Lung (tissue), 12 donors: Measurements from ENCODE around the gene TNFSF4. TPM values are rescaled to one million over a fixed set of nuclear protein-coding genes. Genes with fewer than 3 reads are reported as not detected.

Experiments
- ATAC-seq: fragments of 200-7000 bp; cut with Tn5 transposase; one replicate; pipeline ENCODE4 v1.9.1; 2020; ENCODE audit warnings: moderate number of reproducible peaks; ENCODE audit not compliant: insufficient read depth, low FRiP score
- DNase-seq, 3 donors: peaks; one replicate each; pipeline ENCODE4 v3.0.0-alpha.2; 2013 to 2017
- H3K27ac ChIP-seq, 2 donors: one replicate each; pipeline ENCODE4 v1.5.1; 2013; ENCODE audit warnings: mild to moderate bottlenecking in 2 of 2, moderate library complexity in 2 of 2, control low read depth in 1 of 2, inconsistent platforms in 1 of 2, low read depth in 1 of 2, low read length in 1 of 2
- H3K27me3 ChIP-seq, 3 donors: one replicate each; pipeline ENCODE4 v1.5.1; 2013; ENCODE audit warnings: low read length in 2 of 3; ENCODE audit not compliant: control insufficient read depth in 3 of 3, insufficient read depth in 3 of 3
- H3K36me3 ChIP-seq, 4 donors: one replicate each; pipeline ENCODE4 v1.5.1; 2013; ENCODE audit warnings: low read length in 4 of 4, mild to moderate bottlenecking in 1 of 4, moderate library complexity in 1 of 4; ENCODE audit not compliant: control insufficient read depth in 4 of 4, insufficient read depth in 4 of 4
- H3K4me1 ChIP-seq, 5 donors: one replicate each; pipeline ENCODE4 v1.5.1; 2013; ENCODE audit warnings: low read length in 5 of 5, mild to moderate bottlenecking in 2 of 5, moderate library complexity in 1 of 5; ENCODE audit not compliant: control insufficient read depth in 5 of 5, insufficient read depth in 5 of 5
- H3K4me3 ChIP-seq: one replicate; pipeline ENCODE4 v1.5.1; 2013; ENCODE audit warnings: mild to moderate bottlenecking, control low read depth, moderate library complexity
- H3K9ac ChIP-seq, 2 donors: one replicate each; pipeline ENCODE4 v1.5.1; 2013; ENCODE audit warnings: low read length in 2 of 2, control low read depth in 1 of 2; ENCODE audit not compliant: insufficient read depth in 1 of 2
- H3K9me3 ChIP-seq, 4 donors: one replicate each; pipeline ENCODE4 v1.5.1; 2013; ENCODE audit warnings: low read length in 3 of 4, mild to moderate bottlenecking in 1 of 4, moderate library complexity in 1 of 4; ENCODE audit not compliant: control insufficient read depth in 4 of 4, insufficient read depth in 3 of 4
- WGBS, 2 donors: extraction: QIAGEN DNeasy Blood & Tissue Kit; methylation state at CpG; one replicate each; pipeline ENCODE4 v1.1.7; 2013; 5-methylcytosine and 5-hydroxymethylcytosine counted together
- polyA plus RNA-seq, 2 donors: library from polyadenylated mRNA; stranded (reverse); fragments of 200-250 nt; gene quantifications; one replicate each; pipeline ENCODE4 v1.2.1, GENCODE V29; 2013
- total RNA-seq, 2 donors: library from RNA; depleted of rRNA in 1 of 2; stranded (reverse); fragments of >200 nt in 1 of 2; gene quantifications; one replicate each; pipeline ENCODE4 v1.2.1, GENCODE V29; 2014 to 2021
- TF ChIP-seq, protein P1 (sequence below): IDR thresholded peaks from 2 replicates; pipeline ENCODE4 v1.5.1; 2012; ENCODE audit warnings: mild to moderate bottlenecking; ENCODE audit errors: control extremely low read depth, extremely low read depth
- donor health status: control.
- donor health status: control.
- donor health status: Bipolar disorder and iron deficiency.
- donor health status: healthy.
- donor health status: DM: yes; HTN: yes; CAD: no.

Gene TNFSF4
- total and polyA plus RNA-seq, 4 donors = 0.59 to 2.5 (median 1.1) TPM

DNA sequence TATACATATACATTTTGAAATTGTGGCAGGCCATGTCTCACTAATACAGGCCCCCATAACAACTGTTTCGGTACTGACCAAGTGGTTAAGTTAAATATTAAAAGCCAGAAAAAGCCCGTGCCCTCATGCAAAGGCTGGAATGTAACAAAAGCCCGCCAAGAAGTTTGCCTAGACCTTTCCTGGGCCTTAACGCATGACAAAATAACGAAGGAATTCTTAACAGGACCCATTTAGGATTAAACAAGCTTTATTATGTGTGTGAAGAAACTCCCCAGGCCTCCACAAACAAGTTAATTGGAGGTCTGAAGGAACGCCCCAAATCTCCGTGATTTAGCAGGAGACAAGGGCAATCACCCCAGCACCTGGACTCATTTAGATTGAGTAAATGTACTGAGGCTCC lies 42.4 kb downstream of the TNFSF4 start:
- ATAC-seq (no peak), DNase-seq (peak in 2 of 3 donors; percentile 4 to 17)
- WGBS, 2 donors = 72% methylated on average over 7 of the region's 7 CpGs
- no peaks in the 10 kb centered on the region for H3K9me3 ChIP-seq
- H3K27ac ChIP-seq = no peak overlapping the region
- TF ChIP-seq, protein P1, sequence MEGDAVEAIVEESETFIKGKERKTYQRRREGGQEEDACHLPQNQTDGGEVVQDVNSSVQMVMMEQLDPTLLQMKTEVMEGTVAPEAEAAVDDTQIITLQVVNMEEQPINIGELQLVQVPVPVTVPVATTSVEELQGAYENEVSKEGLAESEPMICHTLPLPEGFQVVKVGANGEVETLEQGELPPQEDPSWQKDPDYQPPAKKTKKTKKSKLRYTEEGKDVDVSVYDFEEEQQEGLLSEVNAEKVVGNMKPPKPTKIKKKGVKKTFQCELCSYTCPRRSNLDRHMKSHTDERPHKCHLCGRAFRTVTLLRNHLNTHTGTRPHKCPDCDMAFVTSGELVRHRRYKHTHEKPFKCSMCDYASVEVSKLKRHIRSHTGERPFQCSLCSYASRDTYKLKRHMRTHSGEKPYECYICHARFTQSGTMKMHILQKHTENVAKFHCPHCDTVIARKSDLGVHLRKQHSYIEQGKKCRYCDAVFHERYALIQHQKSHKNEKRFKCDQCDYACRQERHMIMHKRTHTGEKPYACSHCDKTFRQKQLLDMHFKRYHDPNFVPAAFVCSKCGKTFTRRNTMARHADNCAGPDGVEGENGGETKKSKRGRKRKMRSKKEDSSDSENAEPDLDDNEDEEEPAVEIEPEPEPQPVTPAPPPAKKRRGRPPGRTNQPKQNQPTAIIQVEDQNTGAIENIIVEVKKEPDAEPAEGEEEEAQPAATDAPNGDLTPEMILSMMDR = no peak
- no peaks in the 10 kb centered on the region for H3K36me3 ChIP-seq
- no peaks in the 10 kb centered on the region for H3K4me1 ChIP-seq
- H3K27me3 ChIP-seq = no peaks in the 10 kb centered on the region
- H3K4me3 ChIP-seq = no peak overlapping the region
- H3K9ac ChIP-seq = no peak overlapping the region

DNA sequence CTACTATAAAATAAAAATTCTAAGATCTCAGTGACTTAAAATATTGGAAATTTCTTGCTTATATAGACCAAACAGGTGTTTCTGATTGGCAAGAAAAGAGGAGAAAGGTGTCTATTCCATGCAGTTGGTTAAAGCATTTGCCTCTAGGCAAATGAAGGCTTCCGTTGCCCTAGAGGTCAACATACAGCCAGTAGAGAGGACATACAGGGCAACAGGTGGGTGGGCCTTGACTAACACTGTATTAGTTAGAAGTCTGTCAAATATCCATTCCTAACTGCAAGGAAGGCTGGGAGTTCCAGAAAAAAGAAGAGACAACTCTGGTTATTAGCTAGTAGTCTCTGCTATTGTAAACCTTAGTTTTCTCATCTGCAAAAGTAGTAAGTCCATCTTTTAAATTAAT lies 43.0 kb downstream of the TNFSF4 start:
- DNase-seq (no peak), ATAC-seq (no peak)
- Histone ChIP-seq H3K9me3 (no peaks in the 10 kb centered on the region), H3K27me3 (no peaks in the 10 kb centered on the region), H3K4me3 (no peak overlapping the region), H3K4me1 (no peaks in the 10 kb centered on the region), H3K36me3 (no peaks in the 10 kb centered on the region), H3K27ac (no peak overlapping the region), H3K9ac (no peak overlapping the region)
- WGBS, 2 donors = 96 to 99% methylated on average over 1 of the region's 1 CpG
- TF ChIP-seq, protein P1 = no peak

DNA sequence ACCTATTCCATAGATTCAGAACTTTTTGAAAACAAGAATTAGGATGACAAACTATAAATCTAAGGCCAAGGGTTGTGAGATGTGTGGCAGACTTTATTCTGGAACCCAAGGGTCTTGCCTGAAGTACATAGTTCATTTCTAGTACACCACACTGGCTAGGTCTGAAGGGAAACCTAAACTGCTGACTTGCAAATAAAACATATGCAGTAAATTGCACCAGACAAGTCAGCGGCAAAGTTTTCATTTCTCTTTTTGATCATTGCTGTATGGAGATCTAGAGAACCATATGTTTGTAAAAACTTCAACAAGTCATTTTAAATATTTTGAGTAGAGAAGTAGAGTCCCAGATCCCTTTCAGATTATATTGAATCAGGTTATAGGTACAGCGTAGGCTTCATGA lies 43.9 kb downstream of the TNFSF4 start:
- TF ChIP-seq, protein P1 = no peak
- no peak for DNase-seq
- Histone ChIP-seq H3K9me3 (no peaks in the 10 kb centered on the region), H3K27me3 (no peaks in the 10 kb centered on the region), H3K27ac (no peak overlapping the region), H3K9ac (no peak overlapping the region), H3K4me3 (no peak overlapping the region), H3K36me3 (no peaks in the 10 kb centered on the region), H3K4me1 (no peaks in the 10 kb centered on the region)
- no peak for ATAC-seq
- 67 to 97% methylated on average over 2 of the region's 2 CpGs for WGBS, 2 donors

DNA sequence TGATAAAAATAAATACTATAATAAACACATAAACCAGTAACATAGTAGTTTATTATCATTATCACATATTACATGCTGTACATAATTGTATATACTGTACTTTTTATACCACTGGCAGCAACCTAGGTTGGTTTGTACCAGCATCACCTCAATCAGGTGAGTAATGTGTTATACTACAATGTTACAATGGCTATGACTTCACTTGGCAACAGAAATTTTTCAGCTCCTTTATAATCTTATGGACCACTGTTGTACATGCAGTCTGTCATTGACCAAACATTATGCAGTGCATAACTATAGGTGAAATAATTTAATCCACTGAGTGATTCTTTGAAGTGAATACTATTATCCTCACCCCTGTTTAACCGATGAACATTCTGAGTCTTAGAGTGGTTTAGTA lies 44.5 kb downstream of the TNFSF4 start:
- TF ChIP-seq, protein P1 = no peak
- no peaks in the 10 kb centered on the region for H3K27me3 ChIP-seq
- H3K9ac ChIP-seq = no peak overlapping the region
- H3K36me3 ChIP-seq = no peaks in the 10 kb centered on the region
- ATAC-seq = no peak
- DNase-seq = no peak
- no peaks in the 10 kb centered on the region for H3K9me3 ChIP-seq
- H3K4me1 ChIP-seq = no peaks in the 10 kb centered on the region
- no peak overlapping the region for H3K4me3 ChIP-seq
- WGBS, 2 donors = 98 to 100% methylated on average over 1 of the region's 1 CpG
- H3K27ac ChIP-seq = no peak overlapping the region
